Ishikawa (cell line): ENCODE data around the gene STAT6.

ENCODE experiments used
- CEBPB ChIP-seq: IDR thresholded peaks from 2 replicates; pipeline ENCODE4 v1.6.1; 2012
- CREB1 ChIP-seq: IDR thresholded peaks from 2 replicates; pipeline ENCODE4 v1.6.1; 2012; ENCODE audit warnings: low read depth
- EP300 ChIP-seq: IDR thresholded peaks from 2 replicates; pipeline ENCODE4 v1.6.1; 2012; ENCODE audit warnings: borderline replicate concordance
- MAX ChIP-seq: IDR thresholded peaks from 2 replicates; pipeline ENCODE4 v1.6.1; 2012
- RAD21 ChIP-seq: IDR thresholded peaks from 2 replicates; pipeline ENCODE4 v1.6.1; 2012; ENCODE audit warnings: low read depth
- TAF1 ChIP-seq: IDR thresholded peaks from 2 replicates; pipeline ENCODE4 v1.6.1; 2012; ENCODE audit warnings: low read depth, mild to moderate bottlenecking
- USF1 ChIP-seq: IDR thresholded peaks from 2 replicates; pipeline ENCODE4 v1.6.1; 2012

- TF ChIP-seq CEBPB: no peak
- TF ChIP-seq USF1: no peak
- no peak for TF ChIP-seq RAD21
- TF ChIP-seq EP300: no peak
- no peak for TF ChIP-seq CREB1
- TF ChIP-seq MAX: no peak
- no peak for TF ChIP-seq TAF1
These were observed 31.6 kb upstream of the STAT6 start for GRCh38 chr12:57142727-57143126.
